GM18519 (cell line): Measurements from ENCODE around the gene HADHB.
"Not testable (repeated sequence)": the region's sequence is repeated elsewhere in the genome, so short reads cannot be mapped to it uniquely, and the experiment has no call there.

Experiments
- ATAC-seq: cut with Tn5 transposase; IDR thresholded peaks from one replicate; pipeline ENCODE4 v1.9.1; 2021; ENCODE audit warnings: mild to moderate bottlenecking, moderate library complexity; ENCODE audit not compliant: unreplicated experiment, low FRiP score

HADHB gene

DNA sequence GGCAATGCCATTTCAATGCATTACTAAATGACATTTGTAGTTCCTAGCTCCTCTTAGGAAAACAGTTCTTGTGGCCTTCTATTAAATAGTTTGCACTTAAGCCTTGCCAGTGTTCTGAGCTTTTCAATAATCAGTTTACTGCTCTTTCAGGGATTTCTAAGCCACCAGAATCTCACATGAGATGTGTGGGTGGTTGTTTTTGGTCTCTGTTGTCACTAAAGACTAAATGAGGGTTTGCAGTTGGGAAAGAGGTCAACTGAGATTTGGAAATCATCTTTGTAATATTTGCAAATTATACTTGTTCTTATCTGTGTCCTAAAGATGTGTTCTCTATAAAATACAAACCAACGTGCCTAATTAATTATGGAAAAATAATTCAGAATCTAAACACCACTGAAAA is 45.3 kb downstream of the HADHB start:
- no peak for ATAC-seq

DNA sequence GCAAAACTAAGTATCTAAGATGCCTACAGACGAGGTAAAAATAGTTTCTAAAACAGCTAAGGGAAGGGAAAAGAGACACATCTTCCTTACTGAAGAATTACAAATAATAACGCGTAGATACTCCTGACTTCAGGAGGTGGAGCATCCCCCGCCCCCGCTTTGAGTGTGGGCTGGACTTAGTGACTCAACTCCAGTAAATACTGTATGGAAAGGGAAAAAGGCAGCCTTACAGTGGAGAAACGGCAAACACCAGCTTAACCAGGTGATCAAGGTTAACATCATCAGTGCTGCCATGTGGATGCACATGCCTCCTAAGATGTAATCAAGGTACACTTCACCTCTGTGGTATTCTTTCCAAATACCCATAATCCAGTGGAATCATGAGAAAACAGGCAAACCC is 47.9 kb downstream of the HADHB start:
- ATAC-seq, result no peak

DNA sequence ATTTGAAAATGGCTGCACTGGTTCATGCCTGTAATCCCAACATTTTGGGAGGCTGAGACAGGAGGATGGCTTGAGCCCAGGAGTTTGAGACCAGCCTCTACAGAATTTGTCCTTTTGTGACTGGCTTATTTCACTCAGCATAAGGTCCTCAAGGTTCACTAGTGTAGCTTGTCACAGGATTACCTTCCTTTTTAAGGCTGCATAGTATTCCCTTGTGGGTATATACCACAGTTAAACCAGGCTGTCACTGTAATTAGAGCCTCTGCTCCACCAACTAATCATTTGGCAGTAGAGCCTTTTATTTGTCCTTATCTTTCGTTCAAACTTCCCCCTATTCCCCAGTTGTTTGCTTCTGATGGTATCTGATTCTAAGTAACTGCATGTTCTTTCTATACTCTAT is 50.8 kb downstream of the HADHB start:
- no peak for ATAC-seq

DNA sequence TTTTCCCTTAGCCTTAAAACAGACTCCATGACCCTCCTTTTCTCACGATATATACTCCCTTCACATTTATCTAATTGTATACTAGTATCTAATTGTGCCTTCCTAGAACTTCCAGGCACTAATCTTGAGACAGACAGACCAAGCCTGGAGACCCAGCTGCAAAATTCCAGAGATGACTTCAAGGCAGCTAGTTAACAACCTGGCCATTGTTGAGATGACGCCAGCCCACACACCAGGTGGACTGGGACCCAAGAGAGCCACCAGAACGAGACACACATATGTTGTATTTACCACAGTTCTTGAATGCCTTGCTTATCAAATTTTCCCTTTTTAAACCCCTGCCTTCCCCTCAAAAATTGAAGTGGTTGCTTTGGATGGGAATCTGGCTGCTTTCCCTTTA is 52.3 kb downstream of the HADHB start:
- no peak for ATAC-seq

DNA sequence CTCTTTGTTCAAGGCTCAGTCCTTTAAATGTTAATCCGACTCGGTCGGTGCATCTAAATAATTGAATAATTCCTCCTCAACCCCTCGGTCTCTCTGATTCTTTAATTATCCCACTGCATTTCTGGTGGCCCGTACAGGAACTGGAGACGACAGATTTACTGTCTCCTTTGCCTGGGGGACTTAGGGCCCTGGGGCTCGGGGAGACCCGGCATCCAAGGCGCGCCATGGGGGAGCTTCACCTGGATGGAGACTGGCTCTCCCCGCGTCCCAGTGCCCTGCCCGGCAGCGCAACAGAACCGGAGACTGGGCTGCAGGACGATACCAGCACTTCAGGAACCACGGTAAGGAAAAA is 53.5 kb downstream of the HADHB start:
- no peak for ATAC-seq

DNA sequence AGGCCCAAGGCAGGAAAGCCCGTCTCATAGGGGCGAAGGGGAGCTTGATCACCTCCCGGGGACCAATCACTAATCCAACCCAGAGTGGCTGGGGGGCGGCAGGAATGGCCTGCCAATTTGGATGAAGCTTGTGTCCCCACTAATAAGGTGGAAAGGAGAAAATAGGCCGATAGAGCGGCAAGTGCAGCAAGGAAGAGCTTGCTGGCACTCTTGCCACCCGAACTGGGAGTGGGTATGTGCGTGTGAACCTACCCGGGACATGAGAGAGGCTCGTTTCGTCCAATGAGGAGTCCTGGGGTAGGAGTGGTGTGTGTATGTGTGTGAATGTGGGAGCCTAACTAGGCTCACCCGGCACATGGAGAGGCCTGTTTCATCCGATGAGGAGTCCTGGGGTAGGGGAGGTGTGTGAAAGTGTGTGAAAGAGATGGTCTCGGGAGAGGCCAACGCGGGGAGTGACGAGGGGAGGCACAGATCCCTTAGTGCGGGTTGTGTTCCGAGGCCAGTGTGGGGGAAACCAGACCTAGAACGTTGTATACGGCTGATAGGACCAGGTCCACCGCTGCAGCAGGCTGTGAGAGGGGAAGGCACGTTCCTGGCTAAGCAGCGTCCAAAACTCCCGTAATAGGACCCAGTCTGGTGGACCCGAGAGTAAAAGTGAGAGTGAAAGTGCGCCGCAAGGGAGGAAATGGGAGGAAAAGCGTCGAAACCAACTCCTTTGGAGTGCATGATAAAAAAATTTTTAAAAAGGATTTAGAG is 54.1 kb downstream of the HADHB start:
- ATAC-seq, result no peak

DNA sequence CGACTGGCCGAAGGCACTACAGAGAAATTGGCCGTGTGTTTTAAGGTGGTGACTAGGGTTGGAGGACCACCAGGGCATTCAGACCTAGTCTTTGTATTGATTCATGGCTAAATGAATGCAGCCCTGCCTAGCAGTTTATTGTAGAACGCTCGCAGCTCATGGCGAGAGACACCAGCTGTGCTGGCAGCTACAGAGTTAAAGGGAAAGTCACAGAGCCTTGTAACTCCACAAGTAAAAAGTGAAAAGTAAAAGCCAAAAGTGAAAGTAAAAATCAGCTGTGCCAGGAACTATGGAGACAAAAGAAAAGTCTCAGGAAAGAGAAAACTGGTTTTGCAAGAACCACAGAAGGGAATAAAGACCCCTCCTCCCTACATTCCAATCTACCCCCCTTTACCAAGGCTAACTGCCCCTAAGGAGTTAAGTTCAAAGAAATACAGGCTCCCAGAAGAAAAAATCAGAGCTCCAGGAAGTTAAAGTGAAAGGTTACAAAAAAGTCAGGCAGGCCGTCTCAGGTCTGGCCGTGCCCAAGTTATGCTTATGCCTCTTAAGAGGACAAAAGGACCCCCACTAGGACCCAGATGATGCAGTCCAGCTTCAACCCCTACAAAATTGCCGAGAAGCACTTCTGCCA is 54.8 kb downstream of the HADHB start:
- ATAC-seq, result no peak

DNA sequence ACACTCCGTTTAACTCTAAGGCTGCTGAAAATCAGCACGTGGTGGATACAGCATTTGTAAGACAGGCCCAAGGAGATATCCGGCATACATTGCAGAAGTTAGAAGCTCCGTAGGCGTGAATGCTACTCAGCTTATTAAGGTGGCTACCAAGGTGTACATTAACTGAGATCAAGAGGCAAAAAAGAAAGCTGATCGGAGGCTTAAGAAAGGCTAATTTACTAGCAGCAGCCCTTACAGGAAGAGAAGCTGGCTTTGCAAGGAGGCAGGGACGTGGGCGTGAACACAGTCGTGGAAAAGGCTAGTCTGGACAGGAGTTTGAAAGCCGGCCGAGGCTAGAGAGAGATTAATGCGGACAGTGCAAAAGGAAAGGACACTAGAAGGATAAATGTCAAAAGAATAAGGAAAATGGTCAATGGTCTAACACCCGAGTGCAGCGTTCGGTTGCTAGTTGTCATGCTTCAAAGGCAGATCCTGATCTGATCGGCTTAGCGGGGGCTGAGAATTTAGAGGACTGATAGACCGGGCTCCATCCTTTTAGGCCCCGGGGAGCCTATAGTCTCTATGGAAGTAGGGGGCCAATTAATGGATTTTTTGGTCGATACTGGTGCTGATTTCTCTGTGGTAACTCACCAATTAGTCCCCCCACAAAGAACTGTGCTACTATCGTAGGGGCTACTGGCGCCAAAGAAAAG is 55.6 kb downstream of the HADHB start:
- ATAC-seq, result no peak

DNA sequence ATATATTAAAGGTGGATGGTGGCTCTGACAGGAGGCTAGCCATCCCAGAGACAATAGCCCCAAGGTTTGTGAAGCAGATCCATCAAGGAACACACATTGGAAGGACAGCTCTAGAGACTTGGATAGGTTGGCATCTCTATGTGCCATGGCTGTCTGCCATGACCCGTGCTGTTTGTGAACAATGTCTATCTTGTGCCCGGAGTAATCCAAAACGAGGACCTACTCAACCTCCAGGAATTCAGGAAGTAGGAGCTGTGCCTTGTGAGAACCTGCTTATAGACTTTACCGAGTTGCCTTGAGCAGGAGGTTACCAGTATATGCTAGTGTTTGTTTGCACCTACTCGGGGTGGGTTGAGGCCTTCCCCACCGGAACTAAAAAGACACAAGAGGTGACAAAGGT is 58.1 kb downstream of the HADHB start:
- no peak for ATAC-seq

DNA sequence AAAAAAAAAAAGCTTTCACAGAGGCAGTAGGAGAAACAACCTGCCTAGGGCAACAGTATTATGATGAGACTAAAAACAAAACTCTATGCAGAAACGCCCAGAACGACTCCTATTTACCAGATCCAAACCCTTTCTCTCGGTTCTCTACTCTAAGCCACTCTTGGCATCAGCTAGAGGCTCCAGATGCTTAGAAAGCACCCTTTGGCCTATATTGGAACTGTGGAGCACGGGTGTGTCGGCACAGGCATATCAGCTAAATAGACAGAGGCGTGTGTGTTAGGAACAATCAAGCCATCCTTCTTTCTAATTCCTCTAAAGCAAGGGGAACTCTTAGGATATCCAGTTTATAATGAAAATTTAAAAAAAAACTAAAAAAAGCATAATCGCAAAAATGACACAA is 60.4 kb downstream of the HADHB start:
- ATAC-seq, result not testable (repeated sequence)

DNA sequence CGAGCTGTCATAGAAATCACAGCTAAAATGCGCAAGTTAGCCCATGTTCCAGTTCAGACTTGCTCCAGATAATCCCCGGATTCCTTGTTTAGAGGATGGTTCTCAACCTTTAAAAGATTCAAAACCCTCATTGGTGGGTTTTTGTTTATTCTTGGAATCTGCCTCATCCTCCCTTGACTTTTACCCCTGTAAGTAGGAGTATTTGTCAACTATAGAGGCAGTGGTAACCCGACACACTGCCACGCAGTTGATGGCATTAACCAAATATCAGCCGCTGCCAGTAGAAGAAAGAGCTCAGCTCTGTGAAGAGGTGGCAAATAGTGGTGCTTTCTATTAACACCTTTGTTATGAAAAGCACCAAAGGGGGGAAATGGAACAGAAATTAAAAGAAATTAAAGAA is 60.8 kb downstream of the HADHB start:
- ATAC-seq, result no peak

DNA sequence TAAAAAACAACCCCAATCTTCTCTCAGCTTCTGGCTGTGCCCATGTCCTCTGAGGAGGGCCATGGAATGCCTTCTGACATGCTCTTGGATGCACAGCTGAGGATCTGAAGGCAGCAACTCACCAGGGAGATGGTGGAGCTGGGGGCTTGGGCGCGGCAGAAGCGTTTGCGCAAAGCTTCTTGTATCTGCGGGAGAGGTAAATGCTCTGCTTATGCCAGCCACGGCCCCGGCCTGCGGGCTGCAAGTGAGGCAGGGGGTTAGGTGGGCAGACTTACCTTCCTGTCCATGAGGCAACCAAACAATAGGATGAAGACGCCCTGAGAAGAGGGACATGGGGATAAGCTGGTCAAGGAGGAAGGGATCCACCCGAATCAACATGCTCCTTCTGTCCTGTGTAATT is 65.2 kb downstream of the HADHB start:
- ATAC-seq, result no peak

DNA sequence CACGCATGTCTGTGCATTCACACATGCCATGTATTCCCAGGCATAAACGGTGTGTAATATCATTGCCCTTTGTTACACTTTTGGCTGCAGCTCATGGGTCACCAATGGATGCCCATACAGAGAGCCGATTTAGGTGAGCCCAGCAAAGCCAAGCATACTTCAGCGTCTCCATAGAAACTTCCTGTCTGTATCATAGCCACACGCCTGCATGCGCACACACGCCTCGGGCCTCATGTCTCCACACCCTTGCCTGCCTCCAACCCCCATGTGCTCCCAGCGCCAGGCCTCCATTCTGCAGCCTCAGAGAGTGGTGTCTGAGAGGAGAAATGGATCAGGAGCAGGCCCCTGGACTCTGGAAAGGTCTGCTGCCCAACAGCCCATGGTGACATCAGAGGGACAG is 67.7 kb downstream of the HADHB start:
- no peak for ATAC-seq

DNA sequence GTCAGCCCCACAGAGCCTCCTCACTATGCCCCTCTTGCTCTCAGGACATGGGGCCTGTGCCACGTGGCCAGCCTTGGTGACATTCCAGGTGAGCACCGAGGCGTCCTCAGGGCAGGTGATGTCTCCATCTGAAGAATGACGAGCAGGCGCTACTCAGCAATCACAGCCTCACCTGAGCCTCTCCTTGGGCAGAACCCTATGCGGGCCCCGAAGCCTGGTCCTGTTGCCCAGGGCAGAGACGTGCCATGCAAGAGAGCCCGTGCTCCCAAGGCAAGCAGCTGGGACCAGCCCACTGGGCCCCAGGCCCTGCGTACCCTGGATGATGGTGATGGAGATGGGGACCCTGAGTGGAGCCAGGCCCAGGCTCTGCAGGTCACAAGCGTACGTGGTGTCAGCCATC is 68.7 kb downstream of the HADHB start:
- no peak for ATAC-seq

DNA sequence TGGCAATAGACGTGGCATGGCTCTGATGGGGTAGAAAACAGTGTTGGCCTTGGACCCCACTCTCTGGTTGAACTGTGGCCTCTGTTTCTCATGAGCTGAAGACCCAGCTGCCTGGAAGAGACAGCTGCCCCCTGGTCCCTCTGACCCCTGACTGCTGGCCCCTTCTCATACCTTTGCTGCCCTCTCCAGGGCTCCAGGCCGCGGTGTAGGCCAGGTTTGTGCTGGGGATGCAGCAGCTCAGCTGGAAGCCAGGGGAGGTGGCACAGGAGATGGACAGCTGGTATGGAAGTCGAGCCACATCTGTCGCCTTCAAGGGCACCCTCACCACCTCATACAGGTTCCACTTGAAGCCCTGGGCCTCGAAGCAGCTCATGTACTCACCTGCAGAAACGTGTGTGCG is 69.5 kb downstream of the HADHB start:
- no peak for ATAC-seq

DNA sequence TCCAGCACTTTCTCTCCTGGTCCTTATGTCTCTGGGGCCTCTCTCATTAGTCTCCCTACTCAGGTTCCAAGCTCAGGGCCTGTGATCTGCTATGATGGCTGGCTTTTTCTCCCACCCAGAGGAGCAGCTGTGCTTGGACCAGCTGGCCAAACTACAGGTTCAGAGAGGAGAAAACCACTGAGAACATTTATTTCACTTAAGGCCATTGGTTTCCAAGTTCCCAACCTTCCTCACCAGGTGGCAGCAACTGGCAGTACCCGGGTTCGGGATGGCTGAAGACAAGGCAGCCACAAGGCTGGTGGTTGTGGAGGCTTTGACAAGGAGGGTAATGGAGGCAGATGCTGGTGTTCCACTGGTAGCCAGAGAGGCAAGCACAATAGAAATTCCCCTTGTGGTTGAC is 71.3 kb downstream of the HADHB start:
- no peak for ATAC-seq

DNA sequence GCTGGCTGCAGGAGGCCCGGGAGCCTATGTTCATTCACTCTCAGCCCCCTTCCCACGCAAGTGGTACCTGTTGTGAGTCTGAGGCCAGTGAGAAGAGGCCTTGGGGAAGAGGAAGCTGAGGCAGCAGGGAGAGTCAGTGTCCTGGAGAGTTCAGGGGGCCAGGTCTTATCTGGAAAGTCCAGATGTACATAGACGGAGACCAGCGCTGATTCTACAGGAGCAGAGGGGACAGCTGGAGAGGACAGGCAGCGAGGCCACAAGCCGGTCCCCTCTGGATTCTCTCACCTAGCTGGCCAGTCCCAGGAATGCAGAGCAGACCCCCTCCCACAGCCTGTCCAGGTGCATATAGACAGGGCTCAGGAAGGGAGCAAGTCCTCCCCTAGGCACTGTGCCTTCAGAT is 72.1 kb downstream of the HADHB start:
- ATAC-seq, result no peak

DNA sequence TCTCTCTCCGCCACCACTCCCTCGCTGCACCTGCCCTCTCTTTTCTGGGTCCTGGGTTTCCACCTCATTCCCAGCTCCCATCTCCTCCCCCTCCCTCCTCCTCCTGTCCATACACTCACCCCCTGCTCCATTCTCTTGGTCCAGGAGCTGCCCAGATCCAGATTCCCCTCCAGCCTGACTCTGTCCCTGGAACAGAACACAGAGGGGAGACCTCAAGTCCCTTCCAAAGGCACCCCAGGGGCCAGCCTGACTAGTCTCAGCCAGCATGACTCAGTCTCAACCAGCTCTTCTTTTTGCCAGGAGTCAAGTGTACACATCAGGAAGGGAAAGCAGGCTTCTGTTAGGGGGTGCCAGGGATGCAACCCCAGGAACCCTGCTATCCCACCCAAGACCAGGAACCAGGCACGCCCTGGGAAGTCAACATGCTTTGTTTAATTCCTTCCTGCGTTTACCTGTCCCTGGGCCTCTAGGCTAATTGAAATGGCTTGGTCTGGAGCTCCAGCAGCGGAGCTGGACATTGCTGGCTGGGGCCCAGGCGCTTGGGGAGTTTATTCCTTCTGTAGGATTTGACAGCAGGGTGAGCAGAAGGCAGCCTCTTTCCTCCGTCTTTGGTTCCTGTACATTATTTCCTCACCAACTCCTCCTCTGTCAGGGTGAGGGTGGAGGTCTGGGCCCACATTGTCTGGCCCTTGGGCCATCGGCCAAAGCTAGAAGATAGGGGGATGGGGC is 72.8 kb downstream of the HADHB start:
- ATAC-seq, result no peak

DNA sequence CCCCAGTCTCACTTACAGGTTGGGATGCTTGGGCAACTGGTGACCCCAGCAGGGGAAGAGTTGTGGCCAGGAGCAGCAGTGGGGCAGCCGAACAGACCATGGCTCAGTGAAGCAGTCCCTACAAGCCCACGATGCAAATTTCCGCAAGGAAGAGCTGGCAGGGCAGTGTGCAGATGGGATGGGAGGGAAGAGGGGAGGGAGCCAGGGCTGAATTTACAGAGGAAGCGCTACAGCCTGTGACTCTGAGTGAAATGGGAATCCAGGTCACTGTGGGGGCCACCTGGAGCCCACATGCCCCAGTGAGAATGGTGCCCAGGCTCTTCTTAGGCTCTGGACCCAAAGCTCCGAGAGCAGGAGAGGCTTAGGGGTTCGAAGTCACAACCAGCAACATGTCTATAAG is 74.2 kb downstream of the HADHB start:
- no peak for ATAC-seq

DNA sequence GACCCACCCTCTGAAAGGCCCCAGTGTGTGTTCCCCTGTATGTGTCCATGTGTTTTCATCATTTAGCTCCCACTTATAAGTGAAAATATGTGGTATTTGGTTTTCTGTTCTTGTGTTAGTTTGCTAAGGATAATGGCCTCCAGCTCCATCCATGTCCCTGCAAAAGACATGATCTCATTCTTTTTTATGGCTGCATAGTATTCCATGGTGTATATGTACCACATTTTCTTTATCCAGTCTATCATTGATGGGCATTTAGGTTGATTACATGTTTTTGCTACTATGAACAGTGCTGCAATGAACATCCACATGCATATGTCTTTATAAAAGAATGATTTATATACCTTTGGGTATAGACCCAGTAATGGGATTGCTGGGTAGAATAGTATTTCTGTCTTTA is 79.7 kb downstream of the HADHB start:
- not testable (repeated sequence) for ATAC-seq

DNA sequence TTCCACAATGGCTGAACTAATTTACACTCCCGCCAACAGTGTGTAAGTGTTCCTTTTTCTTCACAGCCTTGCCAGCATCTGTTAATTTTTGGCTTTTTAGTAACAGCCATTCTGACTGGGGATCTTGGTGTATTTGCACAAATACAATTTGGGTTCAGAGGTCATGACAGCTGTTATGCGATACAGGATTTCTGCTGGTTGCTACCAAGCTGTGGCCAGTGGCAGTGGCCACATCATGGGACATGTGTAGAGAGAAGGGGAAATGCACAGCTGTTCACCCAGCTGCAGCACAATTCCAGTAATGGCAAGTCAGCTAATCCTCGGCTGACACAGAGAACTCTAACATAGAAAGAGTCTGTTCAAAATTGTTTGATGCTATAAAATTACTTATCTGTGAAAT is 80.2 kb downstream of the HADHB start:
- no peak for ATAC-seq
